TTC549 (cell line): ENCODE data around the gene PLCG2.
"Not testable (repeated sequence)": the region's sequence is repeated elsewhere in the genome, so short reads cannot be mapped to it uniquely, and the experiment has no call there.

Experiments
- FAIRE-seq: peaks from 2 replicates; lab custom pipeline; 2012; peaks lifted over from hg19 to GRCh38; lab: Jason Lieb, UNC

Gene PLCG2

DNA sequence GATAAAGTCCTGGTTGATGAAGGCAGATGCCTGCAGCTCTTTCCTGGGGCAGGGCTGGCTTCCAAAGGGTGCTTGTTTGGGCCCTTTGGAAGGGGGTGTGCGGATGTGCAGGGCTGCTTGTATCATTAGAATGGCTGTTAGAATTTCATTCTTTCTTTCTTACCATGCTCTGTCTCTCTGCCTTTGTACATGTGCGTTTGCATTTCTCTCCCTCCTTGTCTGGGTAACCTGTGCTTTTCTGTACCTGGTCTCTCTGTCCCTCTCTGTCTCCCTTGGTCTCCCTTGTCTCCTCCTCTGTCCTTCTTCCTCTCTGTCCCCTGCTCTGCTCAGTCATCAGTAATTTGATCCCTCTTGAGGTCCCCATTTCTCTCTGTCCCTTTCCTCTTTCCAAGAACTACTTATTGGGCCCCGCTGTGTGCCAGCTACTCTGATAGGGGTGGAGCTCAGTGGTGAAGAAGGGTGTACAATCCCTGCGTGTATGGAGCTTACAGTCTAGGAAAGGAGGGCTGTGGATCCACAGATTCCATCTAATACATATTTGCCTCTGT, 69.3 kb downstream of the PLCG2 start:
- FAIRE-seq = no peak

DNA sequence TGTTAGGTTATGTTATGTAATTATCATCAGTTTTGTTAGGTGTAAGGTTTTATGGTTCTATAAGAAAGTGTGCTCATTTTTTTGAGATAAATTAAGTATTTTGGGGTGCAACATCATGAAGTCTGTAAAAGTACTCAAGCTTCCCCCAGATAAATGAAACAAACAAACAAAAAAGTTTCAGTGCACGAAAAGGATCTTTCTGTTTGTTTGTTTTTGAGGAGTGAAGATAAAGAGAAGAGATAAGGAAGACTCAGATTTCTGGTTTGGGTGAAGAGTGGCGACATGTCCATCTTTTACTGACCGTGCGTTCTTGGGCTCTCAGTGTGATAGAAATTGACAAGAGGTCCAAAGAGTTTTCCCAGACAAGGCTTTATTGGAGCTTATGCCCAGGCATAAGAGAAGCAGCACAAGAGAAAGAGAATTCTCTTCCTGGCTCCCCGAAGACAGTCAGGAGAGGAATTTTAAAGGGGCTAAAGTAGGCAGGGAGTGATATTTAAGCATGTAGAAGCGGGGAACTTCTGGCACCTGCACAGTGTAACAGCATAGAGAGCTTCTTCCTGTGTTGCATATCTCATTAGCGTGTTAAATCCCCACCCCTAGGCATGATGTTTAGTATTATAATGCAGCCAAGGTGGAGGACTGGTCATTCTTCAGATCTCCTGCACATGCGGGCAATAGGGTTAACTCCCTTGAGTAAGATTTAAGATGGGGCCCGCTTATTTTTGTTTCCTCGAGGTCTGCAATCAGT, 71.3 kb downstream of the PLCG2 start:
- no peak for FAIRE-seq

GRCh38 chr16:81852347-81852746, 73.3 kb downstream of the PLCG2 start:
- FAIRE-seq = no peak

- no peak for FAIRE-seq
Observed at GRCh38 chr16:81855552-81856153, 76.6 kb downstream of the PLCG2 start.

DNA sequence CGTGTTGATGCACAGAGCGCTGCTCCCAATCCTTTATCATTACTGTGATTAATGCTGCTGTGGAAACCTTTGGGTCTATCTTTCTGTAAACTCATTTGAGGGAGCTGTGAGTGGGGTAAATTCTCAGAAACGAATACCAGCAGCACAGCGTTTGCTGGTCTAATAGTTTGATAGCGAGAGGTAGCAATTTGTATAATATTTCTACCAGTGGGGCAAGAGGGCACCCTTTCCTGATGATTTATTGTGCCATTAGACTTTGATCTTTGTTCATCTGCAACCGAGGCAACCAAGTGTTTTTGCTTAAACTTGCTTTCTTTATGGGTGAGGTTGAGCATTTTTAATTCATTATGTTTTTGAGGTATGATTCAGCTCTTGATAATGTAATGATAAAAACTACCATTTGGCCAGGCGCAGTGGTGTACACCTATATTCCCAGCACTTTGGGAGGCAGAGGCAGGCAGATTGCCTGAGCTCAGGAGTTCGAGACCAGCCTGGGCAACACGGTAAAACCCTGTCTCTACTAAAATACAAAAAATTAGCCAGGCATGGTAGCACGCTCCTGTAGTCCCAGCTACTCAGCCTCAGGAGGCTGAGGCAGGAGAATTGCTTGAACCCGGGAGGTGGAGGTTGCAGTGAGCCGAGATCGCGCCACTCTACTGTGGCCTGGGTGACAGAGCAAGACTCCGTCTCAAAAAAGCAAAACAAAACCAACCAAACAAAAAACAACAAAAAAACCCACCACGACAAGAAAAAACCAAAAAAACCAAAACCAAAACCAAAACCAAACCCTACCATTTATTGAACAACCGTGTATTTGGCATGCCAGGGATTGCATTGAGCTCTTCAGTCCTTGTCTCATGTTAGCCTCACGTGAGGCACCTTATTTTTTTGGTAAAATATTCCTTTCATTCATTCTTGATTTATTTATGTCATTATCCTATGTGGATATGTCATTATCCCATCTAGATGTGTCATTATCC, 81.5 kb downstream of the PLCG2 start:
- FAIRE-seq = no peak

DNA sequence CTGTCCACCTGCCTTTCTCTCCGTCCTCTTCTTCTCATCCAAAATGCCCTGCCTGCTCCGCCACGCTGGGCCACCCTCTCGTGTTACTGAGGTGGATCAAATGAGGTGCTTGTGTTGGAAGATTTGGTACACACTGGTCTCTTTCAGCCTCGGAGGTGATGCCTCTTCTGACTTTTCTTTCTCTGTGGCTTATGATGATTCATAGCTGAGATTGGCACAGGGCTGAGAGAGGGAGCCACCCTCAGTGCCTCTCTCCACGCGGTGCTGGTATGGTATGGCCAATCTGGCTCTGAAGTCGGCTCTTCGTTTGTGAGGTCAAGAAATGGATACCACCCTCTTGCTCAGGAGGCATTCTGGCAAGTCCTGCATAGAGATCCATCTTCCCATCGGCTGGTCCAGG, 82.4 kb downstream of the PLCG2 start:
- no peak for FAIRE-seq

GRCh38 chr16:81861915-81862314, 82.8 kb downstream of the PLCG2 start:
- no peak for FAIRE-seq

DNA sequence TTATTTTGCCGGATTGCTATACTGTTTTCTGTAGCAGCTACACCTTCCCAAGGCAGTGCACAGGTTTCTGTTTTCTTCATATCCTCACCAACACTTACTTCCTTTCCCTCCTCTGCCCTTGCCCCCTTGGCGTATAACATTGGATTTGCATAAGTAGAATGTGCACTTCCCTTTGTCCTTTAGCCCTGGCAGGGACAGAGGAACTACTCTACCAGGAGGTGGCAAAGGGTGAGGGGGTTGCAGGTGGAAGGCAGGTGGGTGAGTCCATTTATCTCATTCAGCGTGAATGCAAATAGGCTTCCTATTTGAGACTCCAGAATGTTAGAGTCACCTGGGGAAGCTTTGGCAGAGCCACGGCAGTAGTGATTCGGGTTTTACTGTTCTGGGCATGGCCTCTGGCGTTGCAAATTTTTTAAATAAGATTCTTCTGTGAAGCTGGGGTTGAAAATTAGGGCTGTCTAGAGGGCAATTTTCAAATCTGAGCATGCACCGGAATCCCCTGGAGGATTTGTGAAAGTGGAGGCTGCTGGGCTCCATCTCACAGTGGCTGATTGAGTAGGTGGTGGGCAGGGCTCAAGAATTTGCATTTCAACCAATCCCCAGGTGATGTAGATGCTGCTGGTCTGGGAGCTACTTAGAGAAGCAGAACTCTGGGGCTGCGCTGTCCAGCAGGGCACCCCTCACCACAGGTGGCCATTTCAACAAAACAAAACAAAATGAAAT, 84.7 kb downstream of the PLCG2 start:
- no peak for FAIRE-seq

- FAIRE-seq = no peak
Observed at GRCh38 chr16:81864646-81865382, 85.7 kb downstream of the PLCG2 start.

DNA sequence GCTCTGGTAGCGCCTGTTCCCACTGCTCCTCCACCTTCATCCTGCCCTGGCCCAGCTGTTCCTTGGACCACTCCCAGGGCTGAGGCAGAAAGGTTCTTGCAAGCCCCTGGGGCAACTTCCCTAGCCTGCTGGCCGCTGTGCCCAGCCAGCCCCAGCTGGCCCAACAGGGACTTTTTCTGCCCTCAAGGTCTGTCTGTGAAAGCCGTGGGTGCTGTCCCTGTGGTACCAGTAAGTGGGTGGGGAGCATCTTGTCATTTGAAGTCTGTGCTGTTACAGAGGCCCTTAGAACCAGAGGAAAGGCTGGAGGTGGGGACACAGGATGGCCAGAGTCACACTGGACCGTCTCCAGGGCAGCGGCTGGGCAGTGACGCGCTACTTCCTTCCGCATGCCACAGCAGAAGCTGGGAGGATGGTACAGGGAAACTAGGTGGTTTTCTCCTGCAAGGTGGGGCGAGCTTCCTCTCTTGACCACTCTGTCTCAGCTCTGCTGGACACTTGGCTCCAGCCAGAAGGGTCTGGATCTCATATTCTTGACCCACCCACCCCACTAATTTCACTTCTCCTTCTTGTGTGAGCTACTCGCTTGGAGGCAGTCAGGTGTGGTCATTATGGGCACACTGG, 87.8 kb downstream of the PLCG2 start:
- FAIRE-seq = no peak

- FAIRE-seq = no peak
Observed at GRCh38 chr16:81868057-81868748, 89.1 kb downstream of the PLCG2 start.

- no peak for FAIRE-seq
Observed at GRCh38 chr16:81869326-81869725, 90.2 kb downstream of the PLCG2 start.

DNA sequence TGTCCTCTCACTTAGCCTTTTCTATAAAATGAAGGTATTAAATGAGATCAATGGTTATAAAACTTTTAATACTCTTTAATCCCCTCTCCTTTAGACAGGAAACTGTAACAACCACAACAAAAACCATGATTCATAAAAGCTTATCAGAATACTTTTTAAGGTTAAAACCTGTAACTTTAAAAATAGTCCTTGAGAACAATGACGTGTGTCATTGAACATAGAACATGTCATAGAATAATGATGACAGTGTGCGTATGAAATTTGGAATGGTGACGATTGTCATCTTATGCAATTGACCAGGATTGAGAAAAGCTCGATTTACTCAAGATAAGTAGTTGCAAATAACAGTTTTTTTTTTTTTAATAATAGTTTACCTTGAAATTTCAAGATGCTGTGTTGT, 94.1 kb downstream of the PLCG2 start:
- FAIRE-seq = no peak

DNA sequence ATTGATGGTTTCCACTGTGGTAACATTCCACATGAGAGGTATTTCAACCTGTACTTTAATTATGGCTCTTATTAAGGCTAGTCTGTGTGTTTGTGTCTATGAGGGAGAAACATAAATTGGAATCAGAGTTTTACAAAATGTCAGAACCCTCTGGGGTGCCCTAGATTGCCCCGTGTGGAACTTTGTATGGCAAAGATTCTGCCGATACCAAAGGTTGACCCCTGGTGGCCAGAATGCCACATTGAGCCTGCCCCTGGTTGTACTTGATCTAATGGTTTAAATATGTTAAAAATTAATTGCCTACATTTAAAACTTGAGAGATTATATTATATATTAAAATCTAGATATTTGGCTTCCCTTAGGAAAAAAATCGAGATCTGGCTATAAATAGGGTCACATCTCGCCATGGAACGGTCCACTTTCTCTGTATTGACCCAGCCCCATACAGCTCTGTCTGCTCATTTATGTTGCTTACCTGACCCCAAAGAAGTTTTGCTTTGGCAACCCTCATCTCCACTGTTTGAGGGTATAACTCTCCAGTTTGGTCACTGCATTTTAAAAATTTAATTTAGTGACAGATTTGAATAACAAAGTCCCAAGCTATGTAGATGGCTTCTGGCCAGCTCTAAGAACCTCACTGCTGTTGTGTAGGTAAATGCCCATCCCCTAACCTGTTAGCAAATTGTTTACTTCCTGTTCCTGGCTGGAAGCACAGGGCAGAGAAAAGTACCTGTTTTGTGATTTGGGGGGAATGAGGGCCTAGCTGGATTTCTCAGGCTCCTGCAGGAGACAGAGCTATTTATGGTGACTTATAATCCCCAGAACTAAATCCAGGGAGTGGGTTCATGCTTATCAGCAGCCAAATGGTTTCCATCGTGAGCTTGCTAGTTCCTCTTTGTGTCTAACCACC, 95.0 kb downstream of the PLCG2 start:
- FAIRE-seq = no peak

DNA sequence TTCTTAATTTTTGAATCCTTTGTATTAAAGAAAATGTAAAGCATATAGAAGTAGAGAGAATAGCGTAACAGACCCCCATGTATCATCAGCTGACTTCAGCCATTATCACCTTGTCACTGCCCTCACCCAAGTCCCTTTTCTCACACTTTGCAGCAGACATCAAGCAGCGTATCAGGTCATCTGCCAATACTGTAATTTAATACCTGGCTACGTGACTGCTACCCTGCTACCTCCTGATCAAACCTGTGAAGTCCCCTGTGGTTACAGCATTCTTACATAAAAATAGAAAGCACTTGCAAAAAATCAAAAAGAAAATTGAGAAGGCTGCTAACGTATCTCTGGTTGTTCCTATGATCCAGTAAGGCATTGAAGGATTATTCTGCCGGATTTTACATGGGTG, 96.4 kb downstream of the PLCG2 start:
- no peak for FAIRE-seq

DNA sequence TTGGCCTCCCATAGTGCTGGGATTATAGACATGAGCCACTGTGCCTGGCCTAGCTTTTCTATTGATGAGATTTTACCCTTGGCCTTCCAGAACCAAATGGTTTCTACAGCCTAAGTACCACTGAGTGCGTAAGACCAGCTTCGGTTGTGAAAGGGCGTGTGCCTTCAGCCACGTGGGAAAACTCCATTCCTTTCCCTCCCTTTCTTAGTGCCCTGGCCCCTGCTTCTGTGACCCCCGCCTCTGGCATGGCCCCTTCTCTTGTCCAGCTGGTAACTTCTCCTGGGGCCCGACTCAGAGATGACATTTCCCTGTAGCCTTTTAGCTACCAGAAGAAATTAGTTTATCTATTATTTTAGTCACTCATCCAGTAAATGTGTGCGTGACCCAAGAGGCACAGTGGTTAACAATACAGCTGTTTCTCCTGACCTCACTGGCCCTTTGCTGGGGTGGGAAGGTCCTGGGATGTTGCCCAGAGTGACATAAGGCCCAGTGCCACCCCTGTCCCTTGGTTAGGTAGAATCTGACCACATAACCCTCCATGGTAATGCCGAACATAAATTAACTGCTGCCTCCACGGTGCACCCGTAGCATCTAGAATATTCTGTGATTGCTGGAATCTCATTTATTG, 97.3 kb downstream of the PLCG2 start:
- no peak for FAIRE-seq

GRCh38 chr16:81877490-81877889, 98.4 kb downstream of the PLCG2 start:
- FAIRE-seq = not testable (repeated sequence)

GRCh38 chr16:81878529-81878928, 99.4 kb downstream of the PLCG2 start:
- no peak for FAIRE-seq

- no peak for FAIRE-seq
Observed at GRCh38 chr16:81879625-81880024, 100.5 kb downstream of the PLCG2 start.
